Naive B cell (primary cell): ENCODE results near the gene MBNL1. TPM values are rescaled to one million over a fixed set of nuclear protein-coding genes. Genes with fewer than 3 reads are reported as not detected.

Experiments
- ATAC-seq, 2 donors: fragments of 150-1000 bp; cut with Tn5 transposase; 2 replicates each; pipeline ENCODE4 v1.10.0; 2021; ENCODE audit warnings: low read depth in 2 of 2, mild to moderate bottlenecking in 2 of 2, moderate library complexity in 2 of 2
- DNase-seq: peaks from one replicate; pipeline ENCODE4 v3.0.0; 2022
- H3K27ac Mint-ChIP-seq, 6 donors: one replicate each; pipeline ENCODE4 v1.8.0; 2020 to 2022; ENCODE audit warnings: mild to moderate bottlenecking in 6 of 6, mixed read lengths in 6 of 6, moderate library complexity in 5 of 6, inconsistent platforms in 2 of 6
- H3K27me3 Mint-ChIP-seq, 3 donors: one replicate each; pipeline ENCODE4 v1.8.0; 2021 to 2022; ENCODE audit warnings: mixed read lengths in 3 of 3, mild to moderate bottlenecking in 1 of 3
- H3K36me3 Mint-ChIP-seq, 2 donors: one replicate each; pipeline ENCODE4 v1.8.0; 2020 to 2022; ENCODE audit warnings: mixed read lengths in 2 of 2, inconsistent platforms in 1 of 2, mild to moderate bottlenecking in 1 of 2
- H3K4me1 Mint-ChIP-seq, 3 donors: one replicate each; pipeline ENCODE4 v1.8.0; 2020 to 2022; ENCODE audit warnings: mixed read lengths in 3 of 3, inconsistent platforms in 1 of 3, mild to moderate bottlenecking in 1 of 3, moderate library complexity in 1 of 3
- H3K4me3 Mint-ChIP-seq, 8 donors: one replicate each; pipeline ENCODE4 v1.8.0; 2020 to 2022; ENCODE audit warnings: mild to moderate bottlenecking in 8 of 8, mixed read lengths in 8 of 8, moderate library complexity in 8 of 8, inconsistent platforms in 2 of 8
- H3K9me3 Mint-ChIP-seq, 7 donors: one replicate each; pipeline ENCODE4 v1.8.0; 2020 to 2022; ENCODE audit warnings: mixed read lengths in 7 of 7, mild to moderate bottlenecking in 5 of 7, inconsistent platforms in 2 of 7, moderate library complexity in 1 of 7
- polyA plus RNA-seq, 6 donors: library from polyadenylated mRNA; unstranded; fragments of 300-500 nt; fragmentation: Illumina TruSeq; gene quantifications; one replicate each; pipeline ENCODE4 v1.2.3, GENCODE V29; 2021; ENCODE audit warnings: low read depth in 6 of 6

MBNL1 gene
- polyA plus RNA-seq, 6 donors from 2014 or later = 188 to 346 (median 260) TPM

DNA sequence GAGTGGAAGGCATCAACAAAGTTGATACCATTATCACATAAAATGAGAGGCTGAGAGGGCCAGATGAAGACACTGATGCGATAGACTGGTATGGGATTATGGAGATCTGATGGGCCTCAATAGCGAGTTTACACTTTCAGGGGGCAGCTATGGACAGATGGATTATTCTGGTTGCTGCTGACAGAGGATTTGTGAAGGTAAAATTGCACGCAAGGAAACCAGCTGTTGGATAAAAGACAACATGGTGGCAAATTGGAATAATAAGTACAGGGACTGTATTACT is 203.9 kb downstream of the MBNL1 start:
- ATAC-seq (no peak), DNase-seq (no peak)
- H3K36me3 Mint-ChIP-seq = no peaks in the 10 kb centered on the region
- H3K4me3 Mint-ChIP-seq = peak overlapping the region; percentile 62 to 84 (median 74)
- H3K9me3 Mint-ChIP-seq = peaks cover 0 to 17% (median 11%) of the 10 kb centered on the region in 7 donors
- H3K27ac Mint-ChIP-seq = peak overlapping the region; percentile 88 to 99 (median 94)
- peaks cover 14 to 39% (median 31%) of the 10 kb centered on the region in 3 donors for H3K4me1 Mint-ChIP-seq
- no peaks in the 10 kb centered on the region for H3K27me3 Mint-ChIP-seq

DNA sequence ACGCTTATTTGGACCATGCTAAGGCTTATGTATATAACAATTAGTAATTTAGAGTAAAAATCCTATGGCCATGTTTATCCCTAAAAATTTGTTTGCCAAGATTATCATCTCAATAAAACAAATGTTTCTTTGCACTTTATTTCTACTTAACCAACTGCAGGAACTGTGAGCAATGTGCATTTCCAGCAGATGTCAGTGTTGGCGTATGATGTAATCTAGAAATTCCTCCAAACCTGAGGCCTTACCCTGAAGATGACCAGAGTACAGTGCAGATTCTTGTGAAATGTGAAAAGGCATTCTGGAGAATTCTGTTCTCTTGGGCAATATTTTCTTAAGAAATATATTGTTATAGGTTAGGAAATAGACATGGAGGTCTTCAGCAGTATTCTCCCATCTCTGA is 205.9 kb downstream of the MBNL1 start:
- Mint-ChIP-seq H3K4me1 (peaks cover 16 to 51% (median 39%) of the 10 kb centered on the region in 3 donors), H3K4me3 (peak overlapping the region in 1 of 8 donors; percentile 52)
- ATAC-seq = no peak

DNA sequence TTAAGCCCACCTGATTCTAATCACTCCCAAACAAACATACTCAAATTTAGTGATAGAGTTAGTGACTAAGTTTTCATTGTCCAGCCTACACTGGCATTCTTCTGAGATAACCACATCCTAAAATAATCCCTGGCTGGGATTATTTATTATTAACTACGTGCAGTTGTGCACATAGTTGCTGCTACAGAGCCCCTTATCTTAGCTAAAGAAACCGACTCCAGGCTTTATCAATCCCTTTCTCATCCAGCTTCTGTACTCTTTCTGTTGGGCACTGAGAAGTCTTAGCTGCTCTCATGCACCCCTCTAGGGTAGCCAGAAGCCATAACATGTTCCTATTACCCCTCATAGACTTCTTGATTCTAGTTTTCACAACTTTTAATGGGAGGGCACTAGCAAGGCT is 208.7 kb downstream of the MBNL1 start:
- no peak for DNase-seq
- no peak for ATAC-seq
- H3K4me3 Mint-ChIP-seq = no peak overlapping the region
- H3K4me1 Mint-ChIP-seq = peaks cover 30 to 70% (median 56%) of the 10 kb centered on the region in 3 donors
- peaks cover 4 to 59% (median 43%) of the 10 kb centered on the region in 7 donors for H3K9me3 Mint-ChIP-seq
- H3K36me3 Mint-ChIP-seq = peaks cover 13 to 19% of the 10 kb centered on the region in 2 donors
- no peaks in the 10 kb centered on the region for H3K27me3 Mint-ChIP-seq
- H3K27ac Mint-ChIP-seq = peak overlapping the region in 3 of 6 donors; percentile 1 to 75 (median 10)

More for the DNA sequence above, 205.9 kb downstream of the MBNL1 start:
- no peaks in the 10 kb centered on the region for H3K27me3 Mint-ChIP-seq
- no peak overlapping the region for H3K27ac Mint-ChIP-seq
- peaks cover 0 to 31% (median 17%) of the 10 kb centered on the region in 7 donors for H3K9me3 Mint-ChIP-seq
- peak; percentile 24 for DNase-seq
- H3K36me3 Mint-ChIP-seq = no peaks in the 10 kb centered on the region

- no peaks in the 10 kb centered on the region for H3K27me3 Mint-ChIP-seq
- peaks cover 26 to 33% of the 10 kb centered on the region in 2 donors for H3K36me3 Mint-ChIP-seq
- ATAC-seq = peak; percentile 47 to 55
- H3K9me3 Mint-ChIP-seq = peaks cover 4 to 83% (median 62%) of the 10 kb centered on the region in 7 donors
- H3K4me1 Mint-ChIP-seq = peaks cover 26 to 63% (median 60%) of the 10 kb centered on the region in 3 donors
- peak overlapping the region; percentile 25 to 86 (median 80) for H3K4me3 Mint-ChIP-seq
- peak; percentile 26 for DNase-seq
- peak overlapping the region; percentile 48 to 87 (median 80) for H3K27ac Mint-ChIP-seq
Measured at GRCh38 chr3:152480282-152480953, 211.7 kb downstream of the MBNL1 start.

- Mint-ChIP-seq H3K4me1 (peaks cover 10 to 27% (median 22%) of the 10 kb centered on the region in 3 donors), H3K27ac (peak overlapping the region in 2 of 6 donors; percentile 14 to 25), H3K9me3 (peaks cover 7 to 42% (median 31%) of the 10 kb centered on the region in 7 donors), H3K27me3 (no peaks in the 10 kb centered on the region), H3K36me3 (peaks cover 35 to 38% of the 10 kb centered on the region in 2 donors), H3K4me3 (no peak overlapping the region)
- DNase-seq = no peak
- no peak for ATAC-seq
Measured at GRCh38 chr3:152486364-152486763, 217.6 kb downstream of the MBNL1 start.

DNA sequence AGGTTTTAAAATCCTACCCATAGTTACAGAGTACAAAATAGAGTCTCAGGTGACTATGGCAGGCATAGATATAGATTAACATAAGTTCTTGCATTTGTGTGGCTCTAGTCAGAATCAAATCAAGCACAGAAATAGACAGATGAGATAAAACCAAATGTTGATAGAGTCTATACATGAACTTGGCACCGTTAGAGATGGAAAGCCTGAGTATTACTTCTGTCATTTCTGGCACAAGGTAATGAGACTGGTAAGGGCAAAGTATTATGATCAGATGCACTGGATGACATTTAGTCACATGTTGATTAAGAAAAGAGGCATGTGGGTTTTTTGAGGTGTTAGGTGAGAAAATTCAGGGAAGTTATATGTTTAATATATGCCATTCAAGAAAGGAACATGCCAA is 219.7 kb downstream of the MBNL1 start:
- ATAC-seq (no peak), DNase-seq (no peak)
- no peak overlapping the region for H3K4me3 Mint-ChIP-seq
- no peaks in the 10 kb centered on the region for H3K27me3 Mint-ChIP-seq
- peaks cover 4 to 24% (median 11%) of the 10 kb centered on the region in 7 donors for H3K9me3 Mint-ChIP-seq
- peak overlapping the region in 2 of 6 donors; percentile 1 to 4 for H3K27ac Mint-ChIP-seq
- H3K36me3 Mint-ChIP-seq = peaks cover 17 to 20% of the 10 kb centered on the region in 2 donors
- H3K4me1 Mint-ChIP-seq = peaks cover 4 to 26% (median 22%) of the 10 kb centered on the region in 3 donors

DNA sequence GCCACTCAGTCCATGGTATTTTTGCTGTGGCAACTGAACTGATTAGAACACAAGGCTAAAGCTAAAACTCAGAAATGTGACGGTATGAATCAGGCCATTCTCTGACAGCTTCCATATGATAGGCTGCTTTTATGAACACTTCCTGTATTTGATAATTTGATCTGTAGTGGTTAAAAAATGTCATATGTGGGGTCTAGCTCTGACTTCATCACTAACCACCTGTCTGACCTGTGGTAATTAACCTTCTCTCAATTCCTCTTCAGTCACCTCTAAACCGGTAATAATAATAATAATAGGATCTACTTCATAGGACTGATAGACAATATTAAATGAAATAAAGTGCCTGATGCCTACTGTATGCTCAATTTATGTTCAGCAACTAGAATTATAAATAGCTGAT is 223.2 kb downstream of the MBNL1 start:
- peaks cover 11 to 13% of the 10 kb centered on the region in 2 donors for H3K36me3 Mint-ChIP-seq
- peaks cover 16 to 38% (median 33%) of the 10 kb centered on the region in 3 donors for H3K4me1 Mint-ChIP-seq
- ATAC-seq (peak; percentile 82 to 87), DNase-seq (no peak)
- peak overlapping the region in 1 of 8 donors; percentile 22 for H3K4me3 Mint-ChIP-seq
- H3K9me3 Mint-ChIP-seq = peaks cover 1 to 12% (median 5%) of the 10 kb centered on the region in 7 donors
- no peaks in the 10 kb centered on the region for H3K27me3 Mint-ChIP-seq
- H3K27ac Mint-ChIP-seq = no peak overlapping the region

DNA sequence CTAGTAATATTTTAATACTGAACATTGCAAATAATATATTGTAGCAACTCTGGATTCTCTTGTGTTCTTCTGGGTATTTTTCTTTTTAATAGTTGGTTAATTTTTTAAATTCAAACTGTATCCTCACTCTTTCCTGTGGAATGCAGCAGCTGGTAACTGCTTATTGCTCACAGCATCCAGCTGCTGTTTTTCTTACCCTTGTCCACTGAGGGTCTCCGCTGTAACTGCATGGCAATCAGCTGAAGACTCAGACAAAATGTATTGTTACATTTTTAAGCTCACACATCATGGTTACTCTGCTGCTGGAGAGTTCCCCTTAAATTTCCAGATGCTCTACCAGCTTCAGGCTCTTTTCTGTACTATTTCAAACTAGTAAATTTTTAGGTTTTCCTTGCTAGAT is 227.6 kb downstream of the MBNL1 start:
- Mint-ChIP-seq H3K4me3 (peak overlapping the region; percentile 15 to 92 (median 82)), H3K9me3 (peaks cover 0 to 12% (median 4%) of the 10 kb centered on the region in 7 donors), H3K36me3 (peaks cover 0 to 11% of the 10 kb centered on the region in 2 donors), H3K27ac (peak overlapping the region in 5 of 6 donors; percentile 27 to 96 (median 74)), H3K4me1 (peaks cover 26 to 56% (median 55%) of the 10 kb centered on the region in 3 donors), H3K27me3 (no peaks in the 10 kb centered on the region)
- ATAC-seq = no peak
- DNase-seq = no peak

GRCh38 chr3:152496716-152497115 is 228.0 kb downstream of the MBNL1 start:
- Mint-ChIP-seq H3K27ac (peak overlapping the region in 4 of 6 donors; percentile 15 to 96 (median 76)), H3K36me3 (peaks cover under 1 to 14% of the 10 kb centered on the region in 2 donors), H3K4me3 (peak overlapping the region; percentile 15 to 92 (median 82)), H3K27me3 (no peaks in the 10 kb centered on the region), H3K4me1 (peaks cover 26 to 56% (median 53%) of the 10 kb centered on the region in 3 donors), H3K9me3 (peaks cover under 1 to 14% (median 7%) of the 10 kb centered on the region in 7 donors)
- ATAC-seq (peak; percentile 62 to 70), DNase-seq (peak; percentile 14)

DNA sequence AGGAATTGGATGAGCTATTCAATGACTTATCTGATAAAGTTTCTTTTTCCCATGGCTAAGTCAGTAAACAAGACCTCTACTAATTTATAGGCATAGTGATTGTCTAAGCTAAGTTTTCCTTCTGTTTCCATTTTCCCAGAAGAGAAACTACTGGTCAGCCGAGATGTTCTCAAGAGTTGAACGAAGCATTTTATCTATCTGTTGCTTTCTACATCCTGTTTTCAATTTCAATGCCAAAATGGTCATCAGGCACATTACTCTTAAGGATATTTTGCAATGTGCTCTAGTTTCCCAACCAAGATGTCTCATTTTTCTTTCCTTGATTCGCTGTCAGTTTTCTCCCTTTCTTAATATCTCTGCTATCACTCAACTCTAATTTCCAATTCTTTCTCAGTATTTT is 228.7 kb downstream of the MBNL1 start:
- Mint-ChIP-seq H3K27me3 (no peaks in the 10 kb centered on the region), H3K9me3 (peaks cover 4 to 21% (median 14%) of the 10 kb centered on the region in 7 donors), H3K4me3 (peak overlapping the region; percentile 55 to 92 (median 74)), H3K4me1 (peaks cover 26 to 55% (median 47%) of the 10 kb centered on the region in 3 donors), H3K36me3 (peaks cover 7 to 21% of the 10 kb centered on the region in 2 donors), H3K27ac (peak overlapping the region; percentile 59 to 94 (median 86))
- DNase-seq (no peak), ATAC-seq (no peak)

GRCh38 chr3:152497890-152498289 is 229.2 kb downstream of the MBNL1 start:
- peaks cover 6 to 26% (median 18%) of the 10 kb centered on the region in 7 donors for H3K9me3 Mint-ChIP-seq
- ATAC-seq (no peak), DNase-seq (no peak)
- peaks cover 12 to 26% of the 10 kb centered on the region in 2 donors for H3K36me3 Mint-ChIP-seq
- peak overlapping the region in 7 of 8 donors; percentile 55 to 92 (median 67) for H3K4me3 Mint-ChIP-seq
- H3K4me1 Mint-ChIP-seq = peaks cover 26 to 51% (median 45%) of the 10 kb centered on the region in 3 donors
- no peaks in the 10 kb centered on the region for H3K27me3 Mint-ChIP-seq
- H3K27ac Mint-ChIP-seq = peak overlapping the region; percentile 59 to 93 (median 78)

GRCh38 chr3:152499791-152500385 is 231.2 kb downstream of the MBNL1 start:
- no peaks in the 10 kb centered on the region for H3K27me3 Mint-ChIP-seq
- peaks cover 25 to 40% of the 10 kb centered on the region in 2 donors for H3K36me3 Mint-ChIP-seq
- peak overlapping the region in 7 of 8 donors; percentile 31 to 74 (median 50) for H3K4me3 Mint-ChIP-seq
- DNase-seq (no peak), ATAC-seq (no peak)
- peak overlapping the region in 4 of 6 donors; percentile 63 to 87 (median 76) for H3K27ac Mint-ChIP-seq
- peaks cover 16 to 45% (median 31%) of the 10 kb centered on the region in 7 donors for H3K9me3 Mint-ChIP-seq
- H3K4me1 Mint-ChIP-seq = peaks cover 26 to 54% (median 53%) of the 10 kb centered on the region in 3 donors

DNA sequence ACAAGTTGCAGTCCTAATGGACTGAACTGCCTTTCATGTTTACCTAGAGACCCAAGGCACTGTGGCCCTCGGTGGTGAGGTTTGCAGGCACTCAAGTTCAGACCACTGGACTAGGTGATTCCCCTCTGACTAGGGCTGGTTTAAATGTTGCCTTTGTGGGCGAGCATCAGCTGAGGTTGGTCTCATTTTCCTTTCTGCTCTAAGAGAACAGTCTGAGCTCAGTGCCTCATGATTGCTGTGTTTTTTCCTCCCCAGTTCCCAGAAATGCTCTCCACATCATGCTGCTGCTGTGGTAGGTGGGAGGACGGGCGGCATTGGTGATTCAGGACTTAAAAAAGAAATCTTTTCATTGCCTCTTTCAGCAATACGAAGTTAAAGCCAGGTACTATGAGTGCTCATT is 237.2 kb downstream of the MBNL1 start:
- DNase-seq (no peak), ATAC-seq (peak; percentile 61 to 79)
- peak overlapping the region; percentile 57 to 93 (median 90) for H3K4me3 Mint-ChIP-seq
- H3K27me3 Mint-ChIP-seq = no peaks in the 10 kb centered on the region
- peak overlapping the region; percentile 27 to 96 (median 74) for H3K27ac Mint-ChIP-seq
- peaks cover 30 to 33% of the 10 kb centered on the region in 2 donors for H3K36me3 Mint-ChIP-seq
- H3K4me1 Mint-ChIP-seq = peaks cover 9 to 71% (median 41%) of the 10 kb centered on the region in 3 donors
- peaks cover 14 to 40% (median 31%) of the 10 kb centered on the region in 7 donors for H3K9me3 Mint-ChIP-seq
